Gastroesophageal sphincter (tissue), 4 donors: ENCODE data around the gene GRK5. TPM values are rescaled to one million over a fixed set of nuclear protein-coding genes. Genes with fewer than 3 reads are reported as not detected.

Experiments
- ATAC-seq: fragments of 150-250 bp; one replicate; pipeline ENCODE4 v1.9.1; 2016; ENCODE audit warnings: mild to moderate bottlenecking, moderate library complexity
- H3K27ac ChIP-seq, 4 donors: fragments of 200-600 bp; sonication (generic) in 3 of 4; 1 replicate in 3 of 4; 2 replicates in 1 of 4; pipeline ENCODE4 v1.5.1; 2016 to 2019
- H3K27me3 ChIP-seq: fragments of 200-600 bp; sonication (generic); one replicate; pipeline ENCODE4 v1.5.1; 2019
- H3K36me3 ChIP-seq, 2 donors: fragments of 200-600 bp; sonication (generic); one replicate each; pipeline ENCODE4 v1.5.1; 2019; ENCODE audit warnings: control low read depth in 1 of 2
- H3K4me1 ChIP-seq, 3 donors: fragments of 200-600 bp; sonication (generic); 1 replicate in 2 of 3; 2 replicates in 1 of 3; pipeline ENCODE4 v1.5.1; 2016 to 2019; ENCODE audit warnings: control low read depth in 2 of 3
- H3K4me3 ChIP-seq, 2 donors: fragments of 200-600 bp; sonication (generic); one replicate each; pipeline ENCODE4 v1.5.1; 2019; ENCODE audit warnings: mild to moderate bottlenecking in 1 of 2, moderate library complexity in 1 of 2
- H3K9me3 ChIP-seq, 3 donors: fragments of 200-600 bp; sonication (generic); one replicate each; pipeline ENCODE4 v1.5.1; 2017 to 2019; ENCODE audit warnings: control low read depth in 2 of 3
- EP300 ChIP-seq: sonication (generic); formaldehyde crosslinking; IDR thresholded peaks from one replicate; pipeline ENCODE4 v1.6.1; 2017; ENCODE audit warnings: antibody characterized with exemption, mild to moderate bottlenecking
- POLR2A ChIP-seq, 2 donors: fragments of 450-650 bp; IDR thresholded peaks; one replicate each; pipeline ENCODE4 v1.6.1; 2017; ENCODE audit warnings: antibody characterized with exemption in 2 of 2, mild to moderate bottlenecking in 2 of 2, moderate library complexity in 1 of 2
- POLR2AphosphoS5 ChIP-seq: sonication (generic); formaldehyde crosslinking; IDR thresholded peaks from one replicate; pipeline ENCODE4 v1.6.1; 2017; ENCODE audit warnings: antibody characterized with exemption
- WGBS, 2 donors: methylation state at CpG; one replicate each; pipeline ENCODE4 v1.1.5; 2018; ENCODE audit warnings: low coverage in 1 of 2; 5-methylcytosine and 5-hydroxymethylcytosine counted together
- total RNA-seq, 4 donors: library from RNA; depleted of rRNA; stranded (reverse); fragments of >200 nt; gene quantifications; one replicate each; pipeline ENCODE4 v1.1.0, GENCODE V29; 2016
- TF ChIP-seq, protein P1 (sequence below), 4 experiments: fragments of 200-600 bp in 2 of 4; fragments of 450-650 bp in 2 of 4; sonication (generic) in 1 of 4; IDR thresholded peaks; one replicate each; pipeline ENCODE4 v1.5.1; 2017 to 2019; ENCODE audit warnings: antibody characterized with exemption in 4 of 4, mild to moderate bottlenecking in 2 of 4, moderate library complexity in 2 of 4

GRK5 gene
- total RNA-seq, 4 donors from 2014 or later, result 28.8 to 71.6 (median 47.7) TPM

DNA sequence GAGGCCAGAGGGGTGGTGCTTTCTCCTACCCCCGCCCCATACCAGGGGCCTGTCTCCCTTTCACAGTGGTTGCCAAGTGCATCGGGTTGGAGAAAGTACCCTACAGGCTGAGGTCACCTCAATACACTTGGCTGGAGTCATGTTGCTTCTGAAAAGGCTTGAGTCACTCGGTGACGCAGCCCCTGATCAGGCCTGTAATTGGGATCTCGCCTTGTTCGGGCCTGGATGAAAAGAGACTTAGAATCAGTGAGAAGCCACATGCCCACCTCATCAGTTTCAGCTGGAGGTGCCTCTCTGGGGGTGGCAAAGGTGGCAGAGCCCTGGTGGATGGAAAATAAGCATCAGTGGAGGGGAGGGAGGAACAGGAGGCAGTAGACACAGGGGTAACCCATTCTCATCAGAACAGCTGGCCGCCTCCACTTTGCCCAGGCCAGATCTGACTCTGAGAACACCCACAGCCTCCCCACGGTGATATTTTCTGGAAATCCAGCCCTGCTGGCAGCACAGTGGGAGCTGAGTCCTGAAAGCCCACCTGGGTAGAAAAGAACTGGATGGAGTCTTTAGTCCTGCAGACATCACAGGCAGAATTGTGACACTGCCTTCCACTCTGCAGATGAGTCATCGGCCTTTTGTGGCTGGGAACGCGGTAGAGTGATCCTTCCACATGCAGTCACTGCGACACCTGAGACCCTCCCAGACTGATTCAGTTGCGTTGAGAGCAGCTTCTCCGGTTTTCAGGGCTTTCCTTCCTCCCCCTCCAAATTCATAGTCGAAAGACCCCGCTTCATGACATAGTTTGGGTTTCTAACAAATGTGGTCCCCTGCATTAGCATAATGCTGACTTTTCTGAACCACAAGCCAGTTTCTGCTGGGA is 108.0 kb downstream of the GRK5 start:
- H3K36me3 ChIP-seq, result no peaks in the 10 kb centered on the region
- ATAC-seq, result peak; percentile 76
- no peaks in the 10 kb centered on the region for H3K27me3 ChIP-seq
- H3K27ac ChIP-seq, result peak overlapping the region in 3 of 4 donors; percentile 69 to 81 (median 79)
- TF ChIP-seq, protein P1, sequence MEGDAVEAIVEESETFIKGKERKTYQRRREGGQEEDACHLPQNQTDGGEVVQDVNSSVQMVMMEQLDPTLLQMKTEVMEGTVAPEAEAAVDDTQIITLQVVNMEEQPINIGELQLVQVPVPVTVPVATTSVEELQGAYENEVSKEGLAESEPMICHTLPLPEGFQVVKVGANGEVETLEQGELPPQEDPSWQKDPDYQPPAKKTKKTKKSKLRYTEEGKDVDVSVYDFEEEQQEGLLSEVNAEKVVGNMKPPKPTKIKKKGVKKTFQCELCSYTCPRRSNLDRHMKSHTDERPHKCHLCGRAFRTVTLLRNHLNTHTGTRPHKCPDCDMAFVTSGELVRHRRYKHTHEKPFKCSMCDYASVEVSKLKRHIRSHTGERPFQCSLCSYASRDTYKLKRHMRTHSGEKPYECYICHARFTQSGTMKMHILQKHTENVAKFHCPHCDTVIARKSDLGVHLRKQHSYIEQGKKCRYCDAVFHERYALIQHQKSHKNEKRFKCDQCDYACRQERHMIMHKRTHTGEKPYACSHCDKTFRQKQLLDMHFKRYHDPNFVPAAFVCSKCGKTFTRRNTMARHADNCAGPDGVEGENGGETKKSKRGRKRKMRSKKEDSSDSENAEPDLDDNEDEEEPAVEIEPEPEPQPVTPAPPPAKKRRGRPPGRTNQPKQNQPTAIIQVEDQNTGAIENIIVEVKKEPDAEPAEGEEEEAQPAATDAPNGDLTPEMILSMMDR (IDR thresholded peaks at IDR 0.05), result no peak
- no peak for TF ChIP-seq EP300
- peak; percentile 39 for TF ChIP-seq POLR2AphosphoS5
- no peak for TF ChIP-seq POLR2A (IDR thresholded peaks at IDR 0.05)
- H3K9me3 ChIP-seq, result no peaks in the 10 kb centered on the region
- 55 to 66% methylated on average over 10 to 12 of the region's 16 CpGs for WGBS, 2 donors
- no peak overlapping the region for H3K4me3 ChIP-seq
- peaks cover 0 to 90% (median 53%) of the 10 kb centered on the region in 3 donors for H3K4me1 ChIP-seq

DNA sequence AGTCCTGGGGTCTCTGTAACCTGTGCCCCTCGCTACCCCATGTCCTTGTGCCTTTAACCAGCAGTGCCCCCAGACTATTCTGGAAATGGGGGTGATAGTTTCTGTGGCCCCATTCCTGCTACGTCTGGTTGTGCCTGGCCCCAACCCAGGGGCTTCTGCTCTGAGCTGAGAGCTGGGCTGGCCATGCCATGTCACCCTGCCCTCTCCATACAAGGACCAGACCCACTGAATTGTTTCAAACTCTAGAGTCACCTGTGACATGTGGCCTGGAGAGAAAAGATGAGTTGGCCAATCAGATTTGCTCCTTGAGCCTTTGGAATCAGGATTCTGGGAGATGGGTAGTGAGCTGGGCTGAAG is 108.6 kb downstream of the GRK5 start:
- no peak for ATAC-seq
- H3K4me3 ChIP-seq, result no peak overlapping the region
- WGBS, 2 donors, result 100% methylated on average over 1 of the region's 2 CpGs
- peaks cover 0 to 89% (median 49%) of the 10 kb centered on the region in 3 donors for H3K4me1 ChIP-seq
- no peaks in the 10 kb centered on the region for H3K27me3 ChIP-seq
- no peaks in the 10 kb centered on the region for H3K9me3 ChIP-seq
- no peak for TF ChIP-seq EP300
- no peak for TF ChIP-seq POLR2A (IDR thresholded peaks at IDR 0.05)
- no peak for TF ChIP-seq POLR2AphosphoS5
- TF ChIP-seq, protein P1 (IDR thresholded peaks at IDR 0.05), result no peak
- H3K27ac ChIP-seq, result peak overlapping the region in 3 of 4 donors; percentile 69 to 81 (median 79)
- H3K36me3 ChIP-seq, result no peaks in the 10 kb centered on the region

DNA sequence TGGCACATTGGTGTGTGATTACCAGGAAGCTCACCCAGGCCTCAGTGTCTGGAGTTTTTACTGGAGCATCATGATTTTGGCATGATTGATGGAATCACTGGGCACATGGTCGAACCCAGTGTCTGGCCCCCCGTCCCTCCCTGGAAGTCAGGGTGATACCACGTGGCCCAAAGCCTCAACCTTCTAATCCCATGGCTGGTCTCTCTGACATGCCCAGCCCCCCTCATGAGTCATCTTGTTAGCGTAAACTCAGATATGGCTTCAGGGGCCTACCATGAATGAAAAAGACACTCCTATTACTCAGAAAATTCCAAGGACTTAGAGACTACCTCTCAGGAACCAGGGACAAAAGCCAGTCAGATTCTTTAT is 109.3 kb downstream of the GRK5 start:
- no peak for TF ChIP-seq POLR2A (IDR thresholded peaks at IDR 0.05)
- TF ChIP-seq, protein P1 (IDR thresholded peaks at IDR 0.05), result no peak
- TF ChIP-seq EP300, result no peak
- TF ChIP-seq POLR2AphosphoS5, result peak; percentile 34
- ATAC-seq, result no peak
- 30% methylated on average over 2 of the region's 4 CpGs; no CpG with 5 or more reads in 1 of the 2 donors for WGBS, 2 donors

DNA sequence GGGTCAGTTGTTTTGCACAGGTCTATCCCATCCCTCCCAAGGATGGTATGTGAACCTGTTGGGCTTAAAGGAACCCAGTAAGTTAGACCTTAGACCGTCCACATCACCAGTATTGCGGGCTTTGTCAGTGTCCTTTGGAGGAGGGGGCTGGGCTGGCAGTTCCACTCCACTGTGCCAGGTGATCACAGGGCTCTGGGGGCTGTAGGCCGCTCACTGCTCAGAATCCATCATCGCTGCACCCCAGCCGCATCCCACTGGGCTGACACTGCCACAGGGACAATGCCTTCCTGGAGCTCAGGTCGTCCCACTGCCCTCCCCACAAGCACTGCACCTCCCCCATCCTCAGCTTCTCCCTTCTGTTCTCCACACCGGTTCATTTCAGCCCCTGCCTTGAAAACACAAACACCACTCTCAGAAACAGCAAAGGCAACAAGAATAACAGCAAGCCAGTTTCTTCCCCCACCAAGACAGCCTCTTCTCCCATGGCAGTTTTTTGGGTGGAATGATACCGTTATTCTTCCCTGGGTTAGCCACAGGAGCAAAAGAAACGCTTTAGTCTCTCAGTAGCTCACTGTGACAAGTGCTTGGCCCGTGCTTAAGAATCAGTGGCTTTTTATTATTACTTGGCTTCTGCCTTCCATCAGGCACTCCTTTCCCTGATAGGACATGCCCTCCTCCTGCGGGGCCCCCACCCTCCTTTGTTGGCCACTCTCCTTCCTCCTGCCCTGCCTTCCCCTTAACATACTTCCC is 111.2 kb downstream of the GRK5 start:
- Histone ChIP-seq H3K4me1 (peaks cover 0 to 75% (median 47%) of the 10 kb centered on the region in 3 donors), H3K4me3 (no peak overlapping the region), H3K27me3 (no peaks in the 10 kb centered on the region), H3K36me3 (no peaks in the 10 kb centered on the region), H3K27ac (peak overlapping the region in 1 of 4 donors; percentile 11), H3K9me3 (no peaks in the 10 kb centered on the region)
- no peak for TF ChIP-seq POLR2AphosphoS5
- no peak for TF ChIP-seq POLR2A (IDR thresholded peaks at IDR 0.05)
- no peak for TF ChIP-seq EP300
- TF ChIP-seq, protein P1 (IDR thresholded peaks at IDR 0.05), result no peak
- ATAC-seq, result no peak
- 68 to 69% methylated on average over 4 to 5 of the region's 11 CpGs for WGBS, 2 donors

More for the DNA sequence above, 109.3 kb downstream of the GRK5 start:
- Histone ChIP-seq H3K9me3 (no peaks in the 10 kb centered on the region), H3K36me3 (no peaks in the 10 kb centered on the region), H3K27me3 (no peaks in the 10 kb centered on the region), H3K27ac (peak overlapping the region in 3 of 4 donors; percentile 69 to 81 (median 79)), H3K4me1 (peaks cover 0 to 86% (median 49%) of the 10 kb centered on the region in 3 donors), H3K4me3 (no peak overlapping the region)
